Omental fat pad (tissue), 4 donors: ENCODE data around the gene MYO9B. TPM values are rescaled to one million over a fixed set of nuclear protein-coding genes. Genes with fewer than 3 reads are reported as not detected.
A peak's percentile ranks its signal among the peaks of the same experiment; 100 is the strongest.

Experiments
- ATAC-seq: fragments of 150-250 bp; one replicate; pipeline ENCODE4 v1.9.1; 2016; ENCODE audit warnings: mild to moderate bottlenecking, moderate library complexity; ENCODE audit not compliant: low FRiP score
- DNase-seq: peaks from one replicate; pipeline ENCODE4 v3.0.0-alpha.2; 2019; ENCODE audit warnings: low spot score
- total RNA-seq, 4 donors: library from RNA; depleted of rRNA; stranded (reverse); fragments of >200 nt; gene quantifications; one replicate each; pipeline ENCODE4 v1.1.0, GENCODE V29; 2016
- TF ChIP-seq, protein P1 (sequence below), 3 donors: fragments of 450-650 bp; IDR thresholded peaks; one replicate each; pipeline ENCODE4 v1.5.1; 2016 to 2017; ENCODE audit warnings: antibody characterized with exemption in 3 of 3, mild to moderate bottlenecking in 3 of 3, moderate library complexity in 2 of 3

Gene MYO9B, protein sequence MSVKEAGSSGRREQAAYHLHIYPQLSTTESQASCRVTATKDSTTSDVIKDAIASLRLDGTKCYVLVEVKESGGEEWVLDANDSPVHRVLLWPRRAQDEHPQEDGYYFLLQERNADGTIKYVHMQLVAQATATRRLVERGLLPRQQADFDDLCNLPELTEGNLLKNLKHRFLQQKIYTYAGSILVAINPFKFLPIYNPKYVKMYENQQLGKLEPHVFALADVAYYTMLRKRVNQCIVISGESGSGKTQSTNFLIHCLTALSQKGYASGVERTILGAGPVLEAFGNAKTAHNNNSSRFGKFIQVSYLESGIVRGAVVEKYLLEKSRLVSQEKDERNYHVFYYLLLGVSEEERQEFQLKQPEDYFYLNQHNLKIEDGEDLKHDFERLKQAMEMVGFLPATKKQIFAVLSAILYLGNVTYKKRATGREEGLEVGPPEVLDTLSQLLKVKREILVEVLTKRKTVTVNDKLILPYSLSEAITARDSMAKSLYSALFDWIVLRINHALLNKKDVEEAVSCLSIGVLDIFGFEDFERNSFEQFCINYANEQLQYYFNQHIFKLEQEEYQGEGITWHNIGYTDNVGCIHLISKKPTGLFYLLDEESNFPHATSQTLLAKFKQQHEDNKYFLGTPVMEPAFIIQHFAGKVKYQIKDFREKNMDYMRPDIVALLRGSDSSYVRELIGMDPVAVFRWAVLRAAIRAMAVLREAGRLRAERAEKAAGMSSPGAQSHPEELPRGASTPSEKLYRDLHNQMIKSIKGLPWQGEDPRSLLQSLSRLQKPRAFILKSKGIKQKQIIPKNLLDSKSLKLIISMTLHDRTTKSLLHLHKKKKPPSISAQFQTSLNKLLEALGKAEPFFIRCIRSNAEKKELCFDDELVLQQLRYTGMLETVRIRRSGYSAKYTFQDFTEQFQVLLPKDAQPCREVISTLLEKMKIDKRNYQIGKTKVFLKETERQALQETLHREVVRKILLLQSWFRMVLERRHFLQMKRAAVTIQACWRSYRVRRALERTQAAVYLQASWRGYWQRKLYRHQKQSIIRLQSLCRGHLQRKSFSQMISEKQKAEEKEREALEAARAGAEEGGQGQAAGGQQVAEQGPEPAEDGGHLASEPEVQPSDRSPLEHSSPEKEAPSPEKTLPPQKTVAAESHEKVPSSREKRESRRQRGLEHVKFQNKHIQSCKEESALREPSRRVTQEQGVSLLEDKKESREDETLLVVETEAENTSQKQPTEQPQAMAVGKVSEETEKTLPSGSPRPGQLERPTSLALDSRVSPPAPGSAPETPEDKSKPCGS (N-terminal part only)
- 100 to 1,000 TPM in 2 of 4 donors, 10 to 100 TPM in 2; 52.7 to 149 (median 85.7) TPM for total RNA-seq

GRCh38 chr19:17075035-17075863, at the start of gene MYO9B, which contains the start of gene HAUS8:
Gene MYO9B, plus strand, starts transcription at chr19:17075777. Its CDS starts 25,941 bp downstream, at chr19:17101718.
Gene HAUS8, minus strand, starts transcription at chr19:17075452. Its CDS starts 30 bp downstream, at chr19:17075422.
- DNase-seq, result peak; percentile 93
- TF ChIP-seq, protein P1, sequence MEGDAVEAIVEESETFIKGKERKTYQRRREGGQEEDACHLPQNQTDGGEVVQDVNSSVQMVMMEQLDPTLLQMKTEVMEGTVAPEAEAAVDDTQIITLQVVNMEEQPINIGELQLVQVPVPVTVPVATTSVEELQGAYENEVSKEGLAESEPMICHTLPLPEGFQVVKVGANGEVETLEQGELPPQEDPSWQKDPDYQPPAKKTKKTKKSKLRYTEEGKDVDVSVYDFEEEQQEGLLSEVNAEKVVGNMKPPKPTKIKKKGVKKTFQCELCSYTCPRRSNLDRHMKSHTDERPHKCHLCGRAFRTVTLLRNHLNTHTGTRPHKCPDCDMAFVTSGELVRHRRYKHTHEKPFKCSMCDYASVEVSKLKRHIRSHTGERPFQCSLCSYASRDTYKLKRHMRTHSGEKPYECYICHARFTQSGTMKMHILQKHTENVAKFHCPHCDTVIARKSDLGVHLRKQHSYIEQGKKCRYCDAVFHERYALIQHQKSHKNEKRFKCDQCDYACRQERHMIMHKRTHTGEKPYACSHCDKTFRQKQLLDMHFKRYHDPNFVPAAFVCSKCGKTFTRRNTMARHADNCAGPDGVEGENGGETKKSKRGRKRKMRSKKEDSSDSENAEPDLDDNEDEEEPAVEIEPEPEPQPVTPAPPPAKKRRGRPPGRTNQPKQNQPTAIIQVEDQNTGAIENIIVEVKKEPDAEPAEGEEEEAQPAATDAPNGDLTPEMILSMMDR (IDR thresholded peaks at IDR 0.05), result no peak
- ATAC-seq, result peak; percentile 98

DNA sequence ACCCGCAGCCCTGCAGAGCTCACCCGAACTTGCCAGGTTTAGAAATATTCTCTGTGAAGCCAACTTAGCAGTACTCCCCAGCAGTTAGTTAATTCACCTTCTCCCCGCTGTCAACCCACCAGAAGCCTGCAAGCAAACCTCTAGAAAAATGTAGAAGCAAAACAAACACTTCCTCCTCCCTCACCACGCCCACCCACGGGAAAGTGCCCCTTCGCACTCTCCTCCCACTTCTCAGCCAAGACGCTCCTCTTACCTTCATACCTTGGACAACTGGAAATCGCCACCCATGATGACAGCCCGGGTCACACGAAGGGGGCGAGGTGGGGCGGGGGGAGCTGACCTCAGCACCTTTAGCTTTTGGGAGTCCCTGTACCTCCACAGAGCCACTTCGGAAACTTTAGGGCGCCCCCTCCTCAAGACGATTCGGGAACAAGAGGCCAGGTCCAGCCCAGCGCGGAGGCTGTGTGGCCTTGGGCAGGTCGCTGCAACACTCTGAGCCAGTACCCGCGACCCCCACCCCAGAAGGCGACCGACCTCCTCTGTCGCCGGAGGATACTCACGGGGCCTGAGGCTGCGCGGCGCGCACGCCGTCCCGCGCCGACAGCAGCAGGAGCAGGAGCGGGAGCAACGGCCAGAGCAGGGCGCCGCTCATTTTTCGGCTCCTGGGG, 49.5 kb upstream of the MYO9B start:
- ATAC-seq (no peak), DNase-seq (no peak)
- TF ChIP-seq, protein P1 (IDR thresholded peaks at IDR 0.05), result no peak

GRCh38 chr19:17026706-17027534, 48.7 kb upstream of the MYO9B start, which contains the start of gene CPAMD8:
Gene CPAMD8, minus strand, starts transcription at chr19:17026810. Its CDS starts 168 bp downstream, at chr19:17026642.
- ATAC-seq (no peak), DNase-seq (no peak)
- TF ChIP-seq, protein P1 (IDR thresholded peaks at IDR 0.05), result no peak

GRCh38 chr19:17027535-17027975, 48.0 kb upstream of the MYO9B start:
- no peak for ATAC-seq
- TF ChIP-seq, protein P1 (IDR thresholded peaks at IDR 0.05), result no peak
- DNase-seq, result no peak

DNA sequence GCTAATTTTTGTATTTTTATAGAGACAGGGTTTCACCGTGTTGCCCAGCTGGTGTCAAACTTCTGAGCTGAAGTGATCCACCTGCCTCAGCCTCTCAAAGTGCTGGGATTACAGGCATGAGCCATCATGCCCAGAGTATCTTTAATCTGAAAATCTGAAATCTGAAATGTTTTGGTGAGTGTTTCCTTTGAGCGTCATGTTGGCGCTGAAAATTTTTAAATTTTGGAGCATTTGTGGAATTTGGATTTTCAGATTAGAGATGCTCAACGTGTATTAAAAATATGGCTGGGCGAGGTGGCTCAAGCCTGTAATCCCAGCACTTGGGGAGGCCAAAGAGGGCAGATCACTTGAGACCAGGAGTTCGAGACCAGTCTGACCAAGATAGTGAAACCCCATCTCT, 43.8 kb upstream of the MYO9B start:
- DNase-seq (no peak), ATAC-seq (no peak)
- TF ChIP-seq, protein P1 (IDR thresholded peaks at IDR 0.05), result no peak
